H1 (cell line): ENCODE data around the gene TMEM221. TPM values are rescaled to one million over a fixed set of nuclear protein-coding genes. Genes with fewer than 3 reads are reported as not detected.

Experiments used
- CTCF ChIA-PET: fragments of 300-600 bp; sonication (Branson Sonifier 250); formaldehyde crosslinking; loops from one replicate; lab custom pipeline; 2021; ENCODE audit not compliant: partially characterized antibody; lab: Charles Lee
- POLR2A ChIA-PET: fragments of 300-600 bp; sonication (Branson Sonifier 250); formaldehyde crosslinking; loops from one replicate; lab custom pipeline; 2021; ENCODE audit warnings: inconsistent platforms; ENCODE audit not compliant: partially characterized antibody; lab: Charles Lee
- DNase-seq, 2 experiments: peaks; one replicate each; pipeline versions ENCODE4 v3.0.0 to v3.0.0-alpha.2; 2010 to 2022; ENCODE audit warnings: low spot score in 2 of 2, low read depth in 1 of 2, mixed read lengths in 1 of 2
- FAIRE-seq: peaks from 2 replicates; lab custom pipeline; 2011; peaks lifted over from hg19 to GRCh38; lab: Jason Lieb, UNC
- H2AFZ ChIP-seq: 2 replicates; pipeline ENCODE4 v1.8.1; 2012; ENCODE audit warnings: low read length, inconsistent platforms
- H2AK5ac ChIP-seq: 2 replicates; pipeline ENCODE4 v1.6.1; 2013; ENCODE audit warnings: low read depth, low read length
- H2BK120ac ChIP-seq: replicated peaks from 2 replicates; pipeline ENCODE3; 2013; ENCODE audit warnings: low read depth, low read length, inconsistent platforms
- H2BK12ac ChIP-seq: 2 replicates; pipeline ENCODE4 v1.6.1; 2013; ENCODE audit warnings: low read depth, low read length
- H2BK15ac ChIP-seq: 2 replicates; pipeline ENCODE4 v1.6.1; 2013; ENCODE audit warnings: low read length
- H2BK20ac ChIP-seq: 2 replicates; pipeline ENCODE4 v1.6.1; 2013; ENCODE audit warnings: low read length
- H2BK5ac ChIP-seq: 2 replicates; pipeline ENCODE4 v1.6.1; 2013; ENCODE audit warnings: low read depth, low read length
- H3K14ac ChIP-seq: 2 replicates; pipeline ENCODE4 v1.6.1; 2013; ENCODE audit warnings: inconsistent platforms; ENCODE audit not compliant: insufficient read length
- H3K18ac ChIP-seq: 2 replicates; pipeline ENCODE4 v1.6.1; 2013; ENCODE audit warnings: low read length; ENCODE audit errors: extremely low read depth
- H3K23ac ChIP-seq: 2 replicates; pipeline ENCODE4 v1.6.1; 2013; ENCODE audit warnings: inconsistent platforms; ENCODE audit not compliant: insufficient read length
- H3K23me2 ChIP-seq: 2 replicates; pipeline ENCODE4 v1.6.1; 2013; ENCODE audit warnings: low read depth, low read length
- H3K27ac ChIP-seq: 2 replicates; pipeline ENCODE4 v1.6.1; 2011; ENCODE audit warnings: low read depth, low read length, inconsistent platforms
- H3K27me3 ChIP-seq, 4 experiments: replicated peaks in 1 of 4; 1 replicate in 1 of 4; 2 replicates in 3 of 4; pipeline versions ENCODE4 v1.6.1 to v1.8.1; 2011 to 2013; ENCODE audit warnings: low read length in 3 of 4, mild to moderate bottlenecking in 3 of 4, inconsistent platforms in 2 of 4, mixed read lengths in 2 of 4, moderate library complexity in 1 of 4; ENCODE audit not compliant: control insufficient read depth in 3 of 4, insufficient read depth in 3 of 4; ENCODE audit errors: extremely low read depth in 1 of 4
- H3K36me3 ChIP-seq, 4 experiments: 2 replicates each; pipeline versions ENCODE4 v1.6.1 to v1.8.1; 2011 to 2013; ENCODE audit warnings: mild to moderate bottlenecking in 4 of 4, low read length in 3 of 4, moderate library complexity in 2 of 4, control low read depth in 1 of 4, inconsistent platforms in 1 of 4; ENCODE audit not compliant: insufficient read depth in 4 of 4, control insufficient read depth in 2 of 4
- H3K4ac ChIP-seq: replicated peaks from 2 replicates; pipeline ENCODE3; 2013; ENCODE audit warnings: low read length, low read depth, mixed read lengths, inconsistent platforms; ENCODE audit not compliant: insufficient read length
- H3K4me1 ChIP-seq, 4 experiments: replicated peaks in 1 of 4; 1 replicate in 1 of 4; 2 replicates in 3 of 4; pipeline versions ENCODE4 v1.6.1 to v1.8.1; 2011 to 2013; ENCODE audit warnings: low read length in 3 of 4, inconsistent platforms in 2 of 4, mixed read lengths in 1 of 4; ENCODE audit not compliant: insufficient read depth in 4 of 4, control insufficient read depth in 3 of 4
- H3K4me2 ChIP-seq, 2 experiments: 2 replicates each; pipeline versions ENCODE4 v1.6.1 to v1.8.1; 2011 to 2013; ENCODE audit warnings: low read depth in 2 of 2, low read length in 2 of 2, control low read depth in 1 of 2, inconsistent platforms in 1 of 2, mild to moderate bottlenecking in 1 of 2; ENCODE audit not compliant: insufficient read depth in 1 of 2
- H3K4me3 ChIP-seq, 4 experiments: fragments of 200-600, 300-600 bp in 1 of 4; sonication (generic), shearing (Covaris generic), sonication (Bioruptor Twin) in 1 of 4; 2 replicates each; pipeline versions ENCODE4 v1.5.1 to v1.8.1; 2011 to 2016; ENCODE audit warnings: low read length in 4 of 4, low read depth in 3 of 4, control low read depth in 2 of 4, inconsistent platforms in 2 of 4, mild to moderate bottlenecking in 2 of 4, mixed read lengths in 1 of 4, moderate library complexity in 1 of 4; ENCODE audit not compliant: insufficient read depth in 2 of 4; ENCODE audit errors: extremely low read depth in 1 of 4
- H3K56ac ChIP-seq: replicated peaks from 2 replicates; pipeline ENCODE3; 2013; ENCODE audit warnings: low read depth, mild to moderate bottlenecking, mixed read lengths, low read length, inconsistent platforms; ENCODE audit not compliant: insufficient read length
- H3K79me1 ChIP-seq: 2 replicates; pipeline ENCODE4 v1.6.1; 2013; ENCODE audit warnings: low read depth, low read length, control low read depth
- H3K79me2 ChIP-seq, 2 experiments: 2 replicates each; pipeline versions ENCODE4 v1.6.1 to v1.8.1; 2012 to 2013; ENCODE audit warnings: low read length in 2 of 2, mild to moderate bottlenecking in 2 of 2, inconsistent platforms in 1 of 2; ENCODE audit not compliant: insufficient read depth in 2 of 2, control insufficient read depth in 1 of 2
- H3K9ac ChIP-seq, 4 experiments: replicated peaks in 1 of 4; 1 replicate in 1 of 4; 2 replicates in 3 of 4; pipeline versions ENCODE4 v1.6.1 to v1.8.1; 2011 to 2013; ENCODE audit warnings: low read depth in 3 of 4, low read length in 3 of 4, control low read depth in 2 of 4, mild to moderate bottlenecking in 2 of 4, moderate library complexity in 2 of 4, inconsistent platforms in 1 of 4; ENCODE audit errors: extremely low read depth in 1 of 4
- H3K9me3 ChIP-seq, 2 experiments: 2 replicates each; pipeline versions ENCODE4 v1.6.1 to v1.8.1; 2012 to 2013; ENCODE audit warnings: mild to moderate bottlenecking in 2 of 2, moderate library complexity in 2 of 2, control low read depth in 1 of 2, inconsistent platforms in 1 of 2, low read depth in 1 of 2, low read length in 1 of 2, mixed read lengths in 1 of 2; ENCODE audit not compliant: insufficient read depth in 2 of 2
- H4K20me1 ChIP-seq, 2 experiments: replicated peaks in 1 of 2; 2 replicates each; pipeline versions ENCODE3 to v1.8.1; 2011 to 2013; ENCODE audit warnings: inconsistent platforms in 2 of 2, low read length in 2 of 2, mild to moderate bottlenecking in 1 of 2; ENCODE audit not compliant: insufficient read depth in 2 of 2, control insufficient read depth in 1 of 2
- H4K5ac ChIP-seq: 2 replicates; pipeline ENCODE4 v1.6.1; 2013; ENCODE audit warnings: low read length, low read depth, mixed read lengths, inconsistent platforms; ENCODE audit not compliant: insufficient read length
- H4K8ac ChIP-seq: 2 replicates; pipeline ENCODE4 v1.8.0; 2013; ENCODE audit warnings: mild to moderate bottlenecking, moderate library complexity, low read length, inconsistent platforms; ENCODE audit not compliant: insufficient read depth; ENCODE audit errors: extremely low read depth
- H4K91ac ChIP-seq: replicated peaks from 2 replicates; pipeline ENCODE3; 2013; ENCODE audit warnings: low read length, mixed read lengths, inconsistent platforms; ENCODE audit not compliant: insufficient read length
- CTBP2 ChIP-seq: IDR thresholded peaks from 2 replicates; pipeline ENCODE4 v1.7.0; 2011; ENCODE audit warnings: borderline replicate concordance, mild to moderate bottlenecking, moderate library complexity, mixed read lengths, low read length; ENCODE audit not compliant: insufficient read depth, insufficient read length
- RAD21 ChIP-seq, 2 experiments: IDR thresholded peaks in 1 of 2; conservative IDR thresholded peaks in 1 of 2; 2 replicates each; pipeline ENCODE4 v1.6.1; 2011; ENCODE audit warnings: low read depth in 2 of 2, low read length in 2 of 2, improper control_type of control experiment in 1 of 2, inconsistent platforms in 1 of 2, mild to moderate bottlenecking in 1 of 2, moderate library complexity in 1 of 2
- WGBS, 2 experiments: shearing (Covaris generic) in 1 of 2; methylation state at CpG; one replicate each; pipeline versions ENCODE4 v1.1.6 to v1.1.7; 2013 to 2015; ENCODE audit warnings: low lambda C conversion rate in 2 of 2, mixed read lengths in 2 of 2, inconsistent platforms in 1 of 2, low coverage in 1 of 2, missing lambda C conversion rate in 1 of 2; ENCODE audit not compliant: insufficient replicate concordance in 2 of 2, insufficient coverage in 1 of 2, insufficient read length in 1 of 2; ENCODE audit errors: extremely low coverage in 1 of 2, missing lambda C conversion rate in 1 of 2; 5-methylcytosine and 5-hydroxymethylcytosine counted together
- polyA plus RNA-seq, 7 experiments: library from polyadenylated mRNA; depleted of rRNA in 3 of 7; stranded (reverse) in 5 of 7; unstranded in 2 of 7; fragments of >200 nt in 5 of 7; fragments of 200-250 nt in 2 of 7; gene quantifications; 1 replicate in 5 of 7; 2 replicates in 1 of 7; 4 replicates in 1 of 7; pipeline versions ENCODE4 v1.2.1 to v1.2.3, GENCODE V29; 2011 to 2013; ENCODE audit warnings: missing spikeins in 2 of 7, mixed read lengths in 2 of 7
- total RNA-seq: library from RNA; stranded (reverse); fragmentation: NEBNext Ultra II Directional; extraction: Animal tissue kit (Norgen Biotek cat#: 25700); gene quantifications from 2 replicates; pipeline ENCODE4 v1.2.1, GENCODE V29; 2021

The TMEM221 gene
- total and polyA plus RNA-seq, 2 of the 8 experiments (the other 6 are each of a cell fraction or from before 2014, with no cell fraction given), result 1.4 to 2.0 TPM

- ChIA-PET POLR2A (interaction anchor here (0.6 to 2.9 kb wide), 6 partner anchors 10 to 86 kb away, joined by 3 to 12 read pairs (median 4); partner anchors contain the start of genes BST2, DDA1 and MVB12A), CTCF (interaction anchor here (0.6 to 13.5 kb wide), 29 partner anchors 8 to 949 kb away, joined by 3 to 153 read pairs (median 4); partner anchors contain the start of genes BST2, DDA1, MVB12A and NXNL1)
- FAIRE-seq (peak; percentile 90), DNase-seq (peak; percentile 86 to 89)
- Histone ChIP-seq H3K27ac (peak overlapping the region; percentile 55; the same call in 1 of the 2 replicates), H3K18ac (peak overlapping the region; percentile 24; the same call in 1 of the 2 replicates), H3K4me3 (no peak overlapping the region; a peak in 1 of 8 replicates), H2BK20ac (no peak overlapping the region), H4K8ac (no peak overlapping the region), H3K4ac (no peak overlapping the region), H3K79me2 (no peaks in the 10 kb centered on the region), H3K4me1 (peaks cover 0 to 6% (median 3%) of the 10 kb centered on the region in 4 experiments; a peak in 4 of 7 replicates), H3K9me3 (no peaks in the 10 kb centered on the region), H2AFZ (no peak overlapping the region), H3K27me3 (peaks cover 0 to 3% (median 0%) of the 10 kb centered on the region in 4 experiments; a peak in 2 of 7 replicates), H3K36me3 (peaks cover 0 to 11% (median 0%) of the 10 kb centered on the region in 4 experiments; a peak in 2 of 8 replicates), H2BK15ac (no peak overlapping the region), H2AK5ac (no peak overlapping the region), H3K23me2 (peaks cover 11% of the 10 kb centered on the region), H3K14ac (no peak overlapping the region), H4K20me1 (no peaks in the 10 kb centered on the region), H2BK120ac (no peak overlapping the region), H2BK5ac (peak overlapping the region; percentile 60; the same call in 1 of the 2 replicates), H3K4me2 (no peak overlapping the region; a peak in 1 of 4 replicates), H4K5ac (peak overlapping the region; percentile 1), H3K79me1 (no peaks in the 10 kb centered on the region), H3K23ac (no peak overlapping the region), H3K9ac (no peak overlapping the region), H4K91ac (peak overlapping the region; percentile 12), H3K56ac (no peak overlapping the region), H2BK12ac (no peak overlapping the region)
- WGBS, 2 experiments, result 27% methylated on average over 18 of the region's 19 CpGs; no CpG with 5 or more reads in 1 of the 2 experiments
- TF ChIP-seq RAD21 (IDR thresholded peaks at IDR 0.05 in 1 of 2, conservative IDR thresholded peaks at IDR 0.05 in 1 of 2; ENCODE audit: low read depth in 2 of 2, low read length in 2 of 2) (peak; percentile 85 to 91), CTBP2 (no peak)
Observed at GRCh38 chr19:17394891-17395415, 53.5 kb downstream of the TMEM221 start.
